ENCODE results near the gene ANKRD18B.
"Not testable (repeated sequence)": the region's sequence is repeated elsewhere in the genome, so short reads cannot be mapped to it uniquely, and the experiment has no call there.

GRCh38 chr9:33552315-33552725, 28.3 kb downstream of the ANKRD18B start:
- not testable (repeated sequence) for TF ChIP-seq CTCF (IDR thresholded peaks at IDR 0.05; ENCODE audit: borderline replicate concordance, extremely low read depth, low read length, poor library complexity, severe bottlenecking); EZH2 (IDR thresholded peaks at IDR 0.05; ENCODE audit: borderline replicate concordance, low read depth, low read length, severe bottlenecking)
